PC-3 (cell line): ENCODE results near the gene MRPL20.

Source experiments
- EZH2 ChIP-seq: fragments of 300-600 bp; sonication (generic); IDR thresholded peaks from one replicate; pipeline ENCODE4 v1.6.1; 2017; ENCODE audit warnings: antibody characterized with exemption, mild to moderate bottlenecking, low read length; ENCODE audit not compliant: unreplicated experiment
- TF ChIP-seq, protein P1 (sequence below): fragments of 300-600 bp; sonication (generic); conservative IDR thresholded peaks from 2 replicates; pipeline ENCODE4 v1.5.1; 2017; ENCODE audit warnings: antibody characterized with exemption, low read depth, mild to moderate bottlenecking, low read length

DNA sequence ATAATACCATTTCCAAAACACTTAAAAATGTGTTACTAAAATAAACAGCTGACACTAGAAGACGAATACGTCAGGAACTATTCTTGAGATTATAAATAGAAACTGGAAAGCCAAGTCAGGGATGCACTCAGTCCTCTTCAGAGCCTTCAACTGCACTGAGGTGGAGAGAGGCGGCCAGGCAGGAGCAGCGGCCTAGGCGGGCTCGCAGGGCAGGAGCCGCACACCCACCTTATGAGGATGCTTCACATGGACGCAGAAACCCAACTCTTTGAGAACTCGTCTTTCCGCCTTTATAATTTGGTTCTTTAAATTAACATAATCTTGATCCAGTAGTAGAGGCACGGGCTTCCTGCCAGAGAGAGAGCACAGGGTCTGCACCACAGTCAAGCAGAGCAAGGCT lies 11.9 kb downstream of the MRPL20 start:
- no peak for TF ChIP-seq EZH2
- TF ChIP-seq, protein P1, sequence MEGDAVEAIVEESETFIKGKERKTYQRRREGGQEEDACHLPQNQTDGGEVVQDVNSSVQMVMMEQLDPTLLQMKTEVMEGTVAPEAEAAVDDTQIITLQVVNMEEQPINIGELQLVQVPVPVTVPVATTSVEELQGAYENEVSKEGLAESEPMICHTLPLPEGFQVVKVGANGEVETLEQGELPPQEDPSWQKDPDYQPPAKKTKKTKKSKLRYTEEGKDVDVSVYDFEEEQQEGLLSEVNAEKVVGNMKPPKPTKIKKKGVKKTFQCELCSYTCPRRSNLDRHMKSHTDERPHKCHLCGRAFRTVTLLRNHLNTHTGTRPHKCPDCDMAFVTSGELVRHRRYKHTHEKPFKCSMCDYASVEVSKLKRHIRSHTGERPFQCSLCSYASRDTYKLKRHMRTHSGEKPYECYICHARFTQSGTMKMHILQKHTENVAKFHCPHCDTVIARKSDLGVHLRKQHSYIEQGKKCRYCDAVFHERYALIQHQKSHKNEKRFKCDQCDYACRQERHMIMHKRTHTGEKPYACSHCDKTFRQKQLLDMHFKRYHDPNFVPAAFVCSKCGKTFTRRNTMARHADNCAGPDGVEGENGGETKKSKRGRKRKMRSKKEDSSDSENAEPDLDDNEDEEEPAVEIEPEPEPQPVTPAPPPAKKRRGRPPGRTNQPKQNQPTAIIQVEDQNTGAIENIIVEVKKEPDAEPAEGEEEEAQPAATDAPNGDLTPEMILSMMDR, result no peak
